HG02943 (cell line): ENCODE data around the gene NYAP1.
"Not testable (repeated sequence)": the region's sequence is repeated elsewhere in the genome, so short reads cannot be mapped to it uniquely, and the experiment has no call there.

Source experiments
- ATAC-seq: cut with Tn5 transposase; IDR thresholded peaks from one replicate; pipeline ENCODE4 v1.9.1; 2021; ENCODE audit warnings: mild to moderate bottlenecking, low read depth, moderate library complexity; ENCODE audit not compliant: unreplicated experiment

NYAP1 gene

GRCh38 chr7:100509231-100509630, 25.5 kb downstream of the NYAP1 start:
- ATAC-seq = no peak

- ATAC-seq = no peak
Measured at GRCh38 chr7:100510437-100511239, 26.9 kb downstream of the NYAP1 start.

GRCh38 chr7:100513212-100513810, 29.6 kb downstream of the NYAP1 start:
- no peak for ATAC-seq

- no peak for ATAC-seq
Measured at GRCh38 chr7:100515072-100515532, 31.4 kb downstream of the NYAP1 start.

GRCh38 chr7:100516135-100516812, 32.5 kb downstream of the NYAP1 start:
- no peak for ATAC-seq

GRCh38 chr7:100517305-100517704, 33.6 kb downstream of the NYAP1 start:
- ATAC-seq = no peak

DNA sequence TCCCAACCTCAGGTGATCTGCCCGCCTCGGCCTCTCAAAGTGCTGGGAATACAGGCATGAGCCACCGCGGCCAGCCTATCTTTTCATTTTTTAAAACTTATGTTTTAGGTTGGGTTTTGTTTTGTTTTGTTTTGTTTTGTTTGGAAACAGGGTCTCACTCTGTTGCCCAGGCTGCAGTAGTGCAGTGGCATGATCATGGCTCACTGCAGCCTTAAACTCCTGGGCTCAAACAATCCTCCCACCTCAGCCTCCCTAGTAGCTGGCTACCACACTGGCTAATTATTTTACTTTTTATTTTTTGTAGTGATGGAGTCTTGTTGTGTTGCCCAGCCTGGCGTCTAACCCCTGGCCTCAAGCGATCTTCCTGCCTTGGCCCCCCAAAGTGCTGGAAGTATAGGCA, 35.9 kb downstream of the NYAP1 start:
- no peak for ATAC-seq

- ATAC-seq = no peak
Measured at GRCh38 chr7:100520138-100520537, 36.4 kb downstream of the NYAP1 start.

DNA sequence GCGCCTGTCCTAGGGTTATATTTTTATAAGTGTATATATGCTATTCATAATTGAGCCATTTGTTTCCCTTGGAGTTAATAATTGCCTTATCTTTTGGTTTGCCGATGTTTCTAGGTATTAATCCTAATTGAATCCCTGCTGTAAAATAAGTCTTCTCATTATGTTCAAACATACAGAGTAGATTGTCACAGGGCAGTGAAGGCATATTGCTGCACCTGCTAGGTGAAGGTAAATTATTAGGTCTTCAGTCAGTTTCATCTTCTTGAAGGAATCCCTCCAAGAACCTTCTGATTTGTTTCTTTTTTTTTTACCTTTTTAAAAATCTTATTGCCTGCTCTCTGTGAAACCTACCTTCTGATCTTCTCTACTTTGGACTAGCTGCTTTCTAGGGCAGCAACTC, 37.3 kb downstream of the NYAP1 start:
- no peak for ATAC-seq

GRCh38 chr7:100521909-100522593, 38.3 kb downstream of the NYAP1 start:
- not testable (repeated sequence) for ATAC-seq

DNA sequence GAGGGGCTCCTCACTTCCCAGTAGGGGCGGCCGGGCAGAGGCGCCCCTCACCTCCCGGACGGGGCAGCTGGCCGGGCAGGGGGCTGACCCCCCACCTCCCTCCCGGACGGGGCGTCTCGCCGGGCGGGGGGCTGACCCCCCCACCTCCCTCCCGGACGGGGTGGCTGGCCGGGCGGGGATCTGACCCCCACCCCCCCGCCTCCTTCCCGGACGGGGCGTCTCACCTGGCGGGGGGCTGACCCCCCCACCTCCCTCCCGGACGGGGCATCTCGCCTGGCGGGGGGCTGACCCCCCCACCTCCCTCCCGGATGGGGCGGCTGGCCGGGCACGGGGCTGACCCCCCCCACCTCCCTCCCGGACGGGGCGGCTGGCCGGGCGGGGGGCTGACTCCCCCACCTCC, 39.5 kb downstream of the NYAP1 start:
- not testable (repeated sequence) for ATAC-seq

- ATAC-seq = not testable (repeated sequence)
Measured at GRCh38 chr7:100528108-100528866, 44.6 kb downstream of the NYAP1 start.

DNA sequence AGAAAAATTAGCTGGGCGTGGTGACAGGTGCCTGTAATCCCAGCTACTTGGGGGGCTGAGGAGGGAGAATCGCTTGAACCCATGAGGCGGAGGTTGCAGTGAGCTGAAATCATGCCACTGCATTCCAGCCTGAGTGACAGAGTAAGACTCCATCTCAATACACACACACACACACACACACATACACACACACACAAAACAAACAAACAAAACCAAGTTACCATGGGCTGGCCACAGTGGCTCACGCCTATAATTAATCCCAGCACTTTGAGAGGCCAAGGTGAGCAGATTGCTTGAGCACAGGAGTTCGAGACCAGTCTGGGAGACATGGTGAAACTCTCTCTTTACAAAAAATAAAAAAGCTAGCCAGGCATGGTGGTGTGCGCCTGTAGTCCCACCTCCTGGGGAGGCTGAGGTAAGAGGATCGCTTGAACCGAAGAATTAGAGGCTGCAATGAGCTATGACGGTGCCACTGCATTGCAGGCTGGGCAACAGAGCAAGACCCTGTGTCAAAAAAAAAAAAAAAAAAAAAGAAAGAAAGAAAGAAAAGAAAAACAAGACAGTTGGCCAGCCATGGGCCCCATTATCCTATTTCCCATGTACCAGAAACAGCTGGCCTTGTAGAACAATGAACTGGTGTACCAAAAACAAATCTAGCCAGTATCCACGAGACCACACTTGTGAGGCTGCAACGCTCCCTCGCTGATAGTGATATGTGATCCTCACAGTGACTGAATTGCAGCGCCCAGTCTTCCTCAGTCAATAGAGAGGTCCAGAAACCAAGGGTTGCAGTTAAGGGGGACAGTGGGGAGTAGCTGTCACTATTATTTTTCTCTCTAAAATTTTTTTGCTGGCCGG, 48.7 kb downstream of the NYAP1 start:
- no peak for ATAC-seq

DNA sequence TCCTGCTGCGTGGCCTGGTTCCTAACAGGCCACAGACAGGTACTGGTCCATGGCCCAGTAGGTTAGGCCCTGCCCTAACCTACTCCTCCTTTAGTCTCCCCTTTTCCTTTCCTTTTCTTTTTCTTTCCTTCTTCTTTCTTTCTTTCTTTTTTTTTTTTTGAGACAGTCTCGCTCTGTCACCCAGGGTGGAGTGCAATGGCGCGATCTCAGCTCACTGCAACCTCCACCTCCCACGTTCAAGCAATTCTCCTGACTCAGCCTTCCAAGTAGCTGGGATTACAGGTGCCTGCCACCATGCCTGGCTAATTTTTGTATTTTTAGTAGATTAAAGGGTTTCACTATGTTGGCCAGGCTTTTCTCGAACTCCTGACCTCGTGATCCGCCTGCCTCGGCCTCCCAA, 52.3 kb downstream of the NYAP1 start:
- ATAC-seq = not testable (repeated sequence)

DNA sequence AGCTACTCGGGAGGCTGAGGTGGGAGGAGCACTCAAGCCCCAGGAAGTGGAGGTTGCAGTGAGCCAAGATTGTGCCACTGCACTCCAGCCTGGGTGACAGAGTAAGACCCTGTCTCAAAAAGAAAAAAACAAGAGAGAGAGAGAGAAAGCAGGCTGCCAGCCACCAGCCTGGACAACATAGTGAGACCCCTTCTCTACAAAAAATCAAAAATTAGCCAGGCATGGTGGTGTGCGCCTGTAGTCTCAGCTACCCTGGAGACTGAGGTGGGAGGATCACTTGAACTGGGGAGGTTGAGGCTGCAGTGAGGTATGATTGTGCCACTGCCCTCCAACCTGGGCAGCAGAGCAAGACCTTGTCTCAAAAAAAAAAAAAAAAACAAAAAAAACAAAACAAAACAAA, 53.0 kb downstream of the NYAP1 start:
- ATAC-seq = not testable (repeated sequence)

- no peak for ATAC-seq
Measured at GRCh38 chr7:100538348-100538653, 54.6 kb downstream of the NYAP1 start.

GRCh38 chr7:100538654-100539435, 55.1 kb downstream of the NYAP1 start, which contains the start of gene AGFG2:
AGFG2 (plus strand) TSS chr7:100539203; CDS start chr7:100539347, 144 bp downstream.
- ATAC-seq = peak; percentile 96

GRCh38 chr7:100539436-100540006, 55.8 kb downstream of the NYAP1 start:
- no peak for ATAC-seq
